ENCODE data around the gene SAMD4B. TPM values are rescaled to one million over a fixed set of nuclear protein-coding genes. Genes with fewer than 3 reads are reported as not detected.
"Not testable (repeated sequence)": the region's sequence is repeated elsewhere in the genome, so short reads cannot be mapped to it uniquely, and the experiment has no call there.

The SAMD4B gene
- total RNA-seq, 4 donors from 2014 or later = 55.9 to 87.7 (median 73.2) TPM

- ATAC-seq (ENCODE audit: low FRiP score) (no peak), DNase-seq (ENCODE audit: low spot score) (no peak)
- no peak for TF ChIP-seq CTCF (IDR thresholded peaks at IDR 0.05)
These were observed 35.4 kb downstream of the SAMD4B start for GRCh38 chr19:39377373-39378362.

- not testable (repeated sequence) for ATAC-seq (ENCODE audit: low FRiP score)
These were observed 37.1 kb downstream of the SAMD4B start for GRCh38 chr19:39379366-39379765.

GRCh38 chr19:39379865-39380396, 37.7 kb downstream of the SAMD4B start:
- ATAC-seq (ENCODE audit: low FRiP score) = no peak
- no peak for DNase-seq (ENCODE audit: low spot score)
- no peak for TF ChIP-seq CTCF (IDR thresholded peaks at IDR 0.05)

More at GRCh38 chr19:39379366-39379765, 37.1 kb downstream of the SAMD4B start:
- DNase-seq (ENCODE audit: low spot score) = not testable (repeated sequence)

GRCh38 chr19:39380521-39381502, 38.6 kb downstream of the SAMD4B start:
- DNase-seq (ENCODE audit: low spot score) (no peak), ATAC-seq (ENCODE audit: low FRiP score) (no peak)
- TF ChIP-seq CTCF (IDR thresholded peaks at IDR 0.05) = no peak

- no peak for DNase-seq (ENCODE audit: low spot score)
- no peak for TF ChIP-seq CTCF (IDR thresholded peaks at IDR 0.05)
- no peak for ATAC-seq (ENCODE audit: low FRiP score)
These were observed 39.8 kb downstream of the SAMD4B start for GRCh38 chr19:39381910-39382611.

- no peak for TF ChIP-seq CTCF (IDR thresholded peaks at IDR 0.05)
- no peak for ATAC-seq (ENCODE audit: low FRiP score)
- DNase-seq (ENCODE audit: low spot score) = no peak
These were observed 41.0 kb downstream of the SAMD4B start for GRCh38 chr19:39382991-39383828.

Data from omental fat pad (tissue), 4 donors.